A549 (cell line): ENCODE measurements around the gene PDE3A.

ENCODE experiments used
- CEBPB ChIP-seq, 2 experiments: fragments of >200 bp in 1 of 2; sonication (Bioruptor Twin) in 1 of 2; formaldehyde crosslinking in 1 of 2; IDR thresholded peaks; 2 replicates each; pipeline ENCODE4 v1.6.1; 2012 to 2016
- EP300 ChIP-seq, 2 experiments: fragments of >200 bp; sonication (Bioruptor Twin); formaldehyde crosslinking; IDR thresholded peaks; 2 replicates in 1 of 2; 3 replicates in 1 of 2; pipeline ENCODE4 v1.6.1; 2016 to 2017
- JUN ChIP-seq, 2 experiments: fragments of >200 bp; sonication (Bioruptor Twin); formaldehyde crosslinking; IDR thresholded peaks; 2 replicates in 1 of 2; 3 replicates in 1 of 2; pipeline ENCODE4 v1.6.1; 2016 to 2017
- MAZ ChIP-seq: fragments of 150-350 bp; IDR thresholded peaks from 2 replicates; pipeline ENCODE4 v1.6.1; 2014; ENCODE audit warnings: antibody characterized with exemption, low read depth, low read length, borderline replicate concordance
- POLR2A ChIP-seq: IDR thresholded peaks from 2 replicates; pipeline ENCODE4 v1.6.1; 2012; ENCODE audit warnings: mild to moderate bottlenecking, low read length
- SMC3 ChIP-seq: fragments of >200 bp; sonication (Bioruptor Twin); formaldehyde crosslinking; IDR thresholded peaks from 3 replicates; pipeline ENCODE4 v1.6.1; 2018; ENCODE audit warnings: inconsistent platforms
- ZSCAN20 ChIP-seq: fragments of 250-450 bp; sonication (Bioruptor Pico); IDR thresholded peaks from 2 replicates; pipeline ENCODE4 v1.8.0; 2022; ENCODE audit warnings: mild to moderate bottlenecking, moderate library complexity
- TF ChIP-seq, protein P1 (sequence below): fragments of 200-600 bp; sonication (generic); IDR thresholded peaks from 2 replicates; pipeline ENCODE4 v1.6.1; 2016; ENCODE audit warnings: antibody characterized with exemption, mild to moderate bottlenecking, moderate library complexity
- TF ChIP-seq, protein P2 (sequence below): fragments of >200 bp; sonication (Bioruptor Twin); formaldehyde crosslinking; IDR thresholded peaks from 3 replicates; pipeline ENCODE4 v1.6.1; 2016
- TF ChIP-seq, protein P3 (sequence below): fragments of >200 bp; sonication (Bioruptor Twin); formaldehyde crosslinking; IDR thresholded peaks from 3 replicates; pipeline ENCODE4 v1.5.1; 2016

DNA sequence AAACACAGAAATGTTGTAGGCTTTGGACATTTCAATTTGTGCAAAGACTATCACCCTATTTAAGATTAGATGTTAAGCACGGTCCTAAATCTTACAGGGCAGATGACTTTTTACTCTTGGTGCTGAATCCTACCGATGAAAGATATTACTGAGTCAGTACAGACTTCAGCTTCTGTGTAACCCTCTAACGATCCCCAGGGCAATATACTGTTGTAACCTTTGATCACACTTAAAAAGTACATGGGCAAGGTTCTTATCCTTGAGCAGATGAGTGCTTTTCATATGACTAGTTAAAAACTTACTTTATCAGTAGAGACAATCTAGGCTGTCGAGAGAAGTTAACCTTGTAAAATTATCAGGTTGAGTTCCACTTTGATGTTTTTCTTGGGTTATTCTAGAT, 22.5 kb downstream of the PDE3A start:
- TF ChIP-seq POLR2A: no peak
- TF ChIP-seq, protein P1, sequence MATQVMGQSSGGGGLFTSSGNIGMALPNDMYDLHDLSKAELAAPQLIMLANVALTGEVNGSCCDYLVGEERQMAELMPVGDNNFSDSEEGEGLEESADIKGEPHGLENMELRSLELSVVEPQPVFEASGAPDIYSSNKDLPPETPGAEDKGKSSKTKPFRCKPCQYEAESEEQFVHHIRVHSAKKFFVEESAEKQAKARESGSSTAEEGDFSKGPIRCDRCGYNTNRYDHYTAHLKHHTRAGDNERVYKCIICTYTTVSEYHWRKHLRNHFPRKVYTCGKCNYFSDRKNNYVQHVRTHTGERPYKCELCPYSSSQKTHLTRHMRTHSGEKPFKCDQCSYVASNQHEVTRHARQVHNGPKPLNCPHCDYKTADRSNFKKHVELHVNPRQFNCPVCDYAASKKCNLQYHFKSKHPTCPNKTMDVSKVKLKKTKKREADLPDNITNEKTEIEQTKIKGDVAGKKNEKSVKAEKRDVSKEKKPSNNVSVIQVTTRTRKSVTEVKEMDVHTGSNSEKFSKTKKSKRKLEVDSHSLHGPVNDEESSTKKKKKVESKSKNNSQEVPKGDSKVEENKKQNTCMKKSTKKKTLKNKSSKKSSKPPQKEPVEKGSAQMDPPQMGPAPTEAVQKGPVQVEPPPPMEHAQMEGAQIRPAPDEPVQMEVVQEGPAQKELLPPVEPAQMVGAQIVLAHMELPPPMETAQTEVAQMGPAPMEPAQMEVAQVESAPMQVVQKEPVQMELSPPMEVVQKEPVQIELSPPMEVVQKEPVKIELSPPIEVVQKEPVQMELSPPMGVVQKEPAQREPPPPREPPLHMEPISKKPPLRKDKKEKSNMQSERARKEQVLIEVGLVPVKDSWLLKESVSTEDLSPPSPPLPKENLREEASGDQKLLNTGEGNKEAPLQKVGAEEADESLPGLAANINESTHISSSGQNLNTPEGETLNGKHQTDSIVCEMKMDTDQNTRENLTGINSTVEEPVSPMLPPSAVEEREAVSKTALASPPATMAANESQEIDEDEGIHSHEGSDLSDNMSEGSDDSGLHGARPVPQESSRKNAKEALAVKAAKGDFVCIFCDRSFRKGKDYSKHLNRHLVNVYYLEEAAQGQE: no peak
- TF ChIP-seq, protein P2, sequence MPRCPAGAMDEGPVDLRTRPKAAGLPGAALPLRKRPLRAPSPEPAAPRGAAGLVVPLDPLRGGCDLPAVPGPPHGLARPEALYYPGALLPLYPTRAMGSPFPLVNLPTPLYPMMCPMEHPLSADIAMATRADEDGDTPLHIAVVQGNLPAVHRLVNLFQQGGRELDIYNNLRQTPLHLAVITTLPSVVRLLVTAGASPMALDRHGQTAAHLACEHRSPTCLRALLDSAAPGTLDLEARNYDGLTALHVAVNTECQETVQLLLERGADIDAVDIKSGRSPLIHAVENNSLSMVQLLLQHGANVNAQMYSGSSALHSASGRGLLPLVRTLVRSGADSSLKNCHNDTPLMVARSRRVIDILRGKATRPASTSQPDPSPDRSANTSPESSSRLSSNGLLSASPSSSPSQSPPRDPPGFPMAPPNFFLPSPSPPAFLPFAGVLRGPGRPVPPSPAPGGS: no peak
- TF ChIP-seq, protein P3, sequence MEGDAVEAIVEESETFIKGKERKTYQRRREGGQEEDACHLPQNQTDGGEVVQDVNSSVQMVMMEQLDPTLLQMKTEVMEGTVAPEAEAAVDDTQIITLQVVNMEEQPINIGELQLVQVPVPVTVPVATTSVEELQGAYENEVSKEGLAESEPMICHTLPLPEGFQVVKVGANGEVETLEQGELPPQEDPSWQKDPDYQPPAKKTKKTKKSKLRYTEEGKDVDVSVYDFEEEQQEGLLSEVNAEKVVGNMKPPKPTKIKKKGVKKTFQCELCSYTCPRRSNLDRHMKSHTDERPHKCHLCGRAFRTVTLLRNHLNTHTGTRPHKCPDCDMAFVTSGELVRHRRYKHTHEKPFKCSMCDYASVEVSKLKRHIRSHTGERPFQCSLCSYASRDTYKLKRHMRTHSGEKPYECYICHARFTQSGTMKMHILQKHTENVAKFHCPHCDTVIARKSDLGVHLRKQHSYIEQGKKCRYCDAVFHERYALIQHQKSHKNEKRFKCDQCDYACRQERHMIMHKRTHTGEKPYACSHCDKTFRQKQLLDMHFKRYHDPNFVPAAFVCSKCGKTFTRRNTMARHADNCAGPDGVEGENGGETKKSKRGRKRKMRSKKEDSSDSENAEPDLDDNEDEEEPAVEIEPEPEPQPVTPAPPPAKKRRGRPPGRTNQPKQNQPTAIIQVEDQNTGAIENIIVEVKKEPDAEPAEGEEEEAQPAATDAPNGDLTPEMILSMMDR: no peak
- no peak for TF ChIP-seq EP300 (IDR thresholded peaks at IDR 0.05)
- TF ChIP-seq ZSCAN20 (CRISPR knock-in tag): no peak
- TF ChIP-seq SMC3: no peak
- TF ChIP-seq JUN (IDR thresholded peaks at IDR 0.05): no peak
- TF ChIP-seq CEBPB (IDR thresholded peaks at IDR 0.05): no peak
- no peak for TF ChIP-seq MAZ
